ENCODE data around the gene SASH1.

- TF ChIP-seq CTCF (conservative IDR thresholded peaks at IDR 0.05; ENCODE audit: low read depth, low read length) (no peak), EZH2 (IDR thresholded peaks at IDR 0.05; ENCODE audit: borderline replicate concordance, low read depth, low read length, poor library complexity, severe bottlenecking) (no peak)
These were observed 45.9 kb upstream of the SASH1 start for GRCh38 chr6:148296771-148297170.

Data from A673 (cell line).